ENCODE data around the gene NME5. TPM values are rescaled to one million over a fixed set of nuclear protein-coding genes. Genes with fewer than 3 reads are reported as not detected.

NME5 gene
- total and polyA plus RNA-seq, 2 of the 8 experiments (the other 6 are each of a cell fraction or from before 2014, with no cell fraction given): 0.48 to 0.89 TPM

DNA sequence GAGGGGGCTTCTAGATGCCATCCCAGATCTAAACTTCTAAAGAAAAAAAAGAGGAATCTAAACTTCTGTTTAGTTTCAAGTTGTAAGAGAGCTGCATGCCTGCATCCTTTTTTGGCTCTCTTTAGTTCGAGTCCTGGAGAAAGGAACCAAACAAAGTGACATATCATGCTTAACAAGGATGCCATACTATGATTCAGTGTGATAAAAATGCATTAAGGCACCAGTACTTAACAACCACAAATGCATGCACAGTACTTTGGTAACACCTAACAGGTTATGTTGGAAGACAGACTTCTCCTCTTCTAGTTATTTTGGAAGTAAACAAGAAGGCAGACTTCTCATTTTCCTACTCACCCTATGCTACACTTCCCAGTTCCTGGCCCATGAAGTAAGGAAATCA is 27.3 kb downstream of the NME5 start:
- Histone ChIP-seq H3K4me1 (replicated peaks in 1 of 4; ENCODE audit: control insufficient read depth in 3 of 4, insufficient read depth in 4 of 4, low read length in 3 of 4) (peaks cover 0 to 9% (median 5%) of the 10 kb centered on the region in 4 experiments; a peak in 5 of 7 replicates), H2AK5ac (ENCODE audit: low read depth, low read length) (no peak overlapping the region), H3K56ac (replicated peaks; ENCODE audit: insufficient read length, low read depth, low read length) (no peak overlapping the region), H3K4ac (replicated peaks; ENCODE audit: insufficient read length, low read depth, low read length) (no peak overlapping the region), H3K18ac (ENCODE audit: extremely low read depth, low read length) (no peak overlapping the region), H4K8ac (ENCODE audit: extremely low read depth, insufficient read depth, low read length) (no peak overlapping the region), H4K91ac (replicated peaks; ENCODE audit: insufficient read length, low read length) (no peak overlapping the region), H4K5ac (ENCODE audit: insufficient read length, low read depth, low read length) (no peak overlapping the region), H3K27ac (ENCODE audit: low read depth, low read length) (no peak overlapping the region), H3K4me2 (ENCODE audit: insufficient read depth in 1 of 2, low read depth in 2 of 2, low read length in 2 of 2) (no peak overlapping the region), H3K9me3 (ENCODE audit: insufficient read depth in 2 of 2, low read depth in 1 of 2, low read length in 1 of 2) (no peaks in the 10 kb centered on the region), H2BK20ac (ENCODE audit: low read length) (no peak overlapping the region), H3K4me3 (ENCODE audit: extremely low read depth in 1 of 4, insufficient read depth in 2 of 4, low read depth in 3 of 4, low read length in 4 of 4) (no peak overlapping the region), H3K79me1 (ENCODE audit: low read depth, low read length) (no peaks in the 10 kb centered on the region), H3K27me3 (replicated peaks in 1 of 4; ENCODE audit: control insufficient read depth in 3 of 4, extremely low read depth in 1 of 4, insufficient read depth in 3 of 4, low read length in 3 of 4) (no peaks in the 10 kb centered on the region), H2BK15ac (ENCODE audit: low read length) (no peak overlapping the region), H2BK12ac (ENCODE audit: low read depth, low read length) (no peak overlapping the region), H3K79me2 (ENCODE audit: control insufficient read depth in 1 of 2, insufficient read depth in 2 of 2, low read length in 2 of 2) (no peaks in the 10 kb centered on the region), H3K9ac (replicated peaks in 1 of 4; ENCODE audit: extremely low read depth in 1 of 4, low read depth in 3 of 4, low read length in 3 of 4) (no peak overlapping the region), H3K14ac (ENCODE audit: insufficient read length) (no peak overlapping the region), H3K23me2 (ENCODE audit: low read depth, low read length) (no peaks in the 10 kb centered on the region), H4K20me1 (replicated peaks in 1 of 2; ENCODE audit: control insufficient read depth in 1 of 2, insufficient read depth in 2 of 2, low read length in 2 of 2) (no peaks in the 10 kb centered on the region), H2BK120ac (replicated peaks; ENCODE audit: low read depth, low read length) (no peak overlapping the region), H3K23ac (ENCODE audit: insufficient read length) (no peak overlapping the region), H2BK5ac (ENCODE audit: low read depth, low read length) (no peak overlapping the region), H3K36me3 (ENCODE audit: control insufficient read depth in 2 of 4, insufficient read depth in 4 of 4, low read length in 3 of 4) (no peaks in the 10 kb centered on the region), H2AFZ (ENCODE audit: low read length) (no peak overlapping the region)
- DNase-seq (ENCODE audit: low read depth in 1 of 2, low spot score in 2 of 2) (no peak), FAIRE-seq (no peak)
- ChIA-PET CTCF (ENCODE audit: partially characterized antibody) (interaction anchor here (0.7 to 3.1 kb wide), 7 partner anchors 11 to 47 kb away, joined by 3 to 22 read pairs (median 7); no protein-coding TSS in a partner anchor), POLR2A (ENCODE audit: partially characterized antibody) (no interaction called here)
- WGBS, 2 experiments (ENCODE audit: extremely low coverage in 1 of 2, insufficient coverage in 1 of 2, insufficient read length in 1 of 2, insufficient replicate concordance in 2 of 2, low coverage in 1 of 2, low lambda C conversion rate in 2 of 2, missing lambda C conversion rate in 1 of 2): 84% methylated on average over 1 of the region's 1 CpG; no CpG with 5 or more reads in 1 of the 2 experiments
- TF ChIP-seq, protein P1, sequence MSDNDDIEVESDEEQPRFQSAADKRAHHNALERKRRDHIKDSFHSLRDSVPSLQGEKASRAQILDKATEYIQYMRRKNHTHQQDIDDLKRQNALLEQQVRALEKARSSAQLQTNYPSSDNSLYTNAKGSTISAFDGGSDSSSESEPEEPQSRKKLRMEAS (IDR thresholded peaks at IDR 0.05): no peak
- TF ChIP-seq SP4 (IDR thresholded peaks at IDR 0.05; ENCODE audit: low read length) (no peak), TCF12 (IDR thresholded peaks at IDR 0.05; ENCODE audit: low read depth, low read length) (no peak)

All from H1 (cell line).